GM18951 (cell line): ENCODE results near the gene FGF8.
A peak's percentile ranks its signal among the peaks of the same experiment; 100 is the strongest.

Experiments used
- POLR2A ChIP-seq: IDR thresholded peaks from 4 replicates; pipeline ENCODE4 v1.6.1; 2011; ENCODE audit warnings: mild to moderate bottlenecking; ENCODE audit not compliant: insufficient read length, insufficient read depth; ENCODE audit errors: extremely low read depth
- in situ Hi-C: fragments of 300-500 bp; cut with MboI; formaldehyde crosslinking; loops from one replicate; pipeline ENCODE4 v1.12.0; 2022; ENCODE audit warnings: low sequenced_read_pairs, mixed read lengths, inconsistent platforms; ENCODE audit not compliant: unreplicated experiment

The FGF8 gene

GRCh38 chr10:101775273-101776160 lies at the start of gene FGF8:
Gene FGF8, minus strand, starts transcription at chr10:101776114. Its CDS starts 214 bp downstream, at chr10:101775900.
- no peak for TF ChIP-seq POLR2A
- in situ Hi-C loops = loop anchor here (10.0 kb wide), 1 partner anchor 171 kb away; no protein-coding TSS in a partner anchor

GRCh38 chr10:101824736-101825135 lies 48.8 kb upstream of the FGF8 start:
- in situ Hi-C loops = no loop called here
- no peak for TF ChIP-seq POLR2A

GRCh38 chr10:101818872-101819633 lies 43.1 kb upstream of the FGF8 start:
- no peak for TF ChIP-seq POLR2A
- in situ Hi-C loops = no loop called here

- in situ Hi-C loops = no loop called here
Observed at GRCh38 chr10:101818119-101818871, 42.4 kb upstream of the FGF8 start, which contains the start of gene OGA. Gene OGA, minus strand, starts transcription at chr10:101818444. Its CDS starts 422 bp downstream, at chr10:101818022.

GRCh38 chr10:101817337-101818118 lies 41.6 kb upstream of the FGF8 start:
- TF ChIP-seq POLR2A = no peak
- in situ Hi-C loops = no loop called here

More at GRCh38 chr10:101818119-101818871, 42.4 kb upstream of the FGF8 start, which contains the start of gene OGA:
- TF ChIP-seq POLR2A = peak; percentile 94

- no peak for TF ChIP-seq POLR2A
- in situ Hi-C loops = no loop called here
Observed at GRCh38 chr10:101816913-101817336, 41.0 kb upstream of the FGF8 start.

GRCh38 chr10:101816376-101816775 lies 40.5 kb upstream of the FGF8 start:
- TF ChIP-seq POLR2A = no peak
- in situ Hi-C loops = no loop called here

- no peak for TF ChIP-seq POLR2A
- in situ Hi-C loops = no loop called here
Observed at GRCh38 chr10:101814466-101815071, 38.7 kb upstream of the FGF8 start.

GRCh38 chr10:101812606-101813005 lies 36.7 kb upstream of the FGF8 start:
- in situ Hi-C loops = no loop called here
- TF ChIP-seq POLR2A = no peak

GRCh38 chr10:101807158-101807557 lies 31.2 kb upstream of the FGF8 start:
- in situ Hi-C loops = no loop called here
- no peak for TF ChIP-seq POLR2A

- in situ Hi-C loops = no loop called here
- TF ChIP-seq POLR2A = no peak
Observed at GRCh38 chr10:101803511-101803910, 27.6 kb upstream of the FGF8 start.
